ACC112 (cell line): ENCODE results near the gene LBR.

ENCODE experiments used
- H2AFZ ChIP-seq: fragments of 200-600 bp; sonication (generic); one replicate; pipeline ENCODE4 v1.6.0; 2017; ENCODE audit warnings: antibody characterized with exemption, low read length; ENCODE audit not compliant: unreplicated experiment
- H3K27ac ChIP-seq: fragments of 200-600 bp; sonication (generic); 2 replicates; pipeline ENCODE4 v1.5.1; 2014; ENCODE audit warnings: low read depth, mild to moderate bottlenecking, antibody characterized with exemption, low read length, moderate library complexity
- H3K27me3 ChIP-seq: fragments of 200-600 bp; sonication (generic); 2 replicates; pipeline ENCODE4 v1.6.1; 2014; ENCODE audit warnings: mild to moderate bottlenecking, antibody characterized with exemption, low read length, moderate library complexity, mixed read lengths; ENCODE audit not compliant: insufficient read depth
- H3K36me3 ChIP-seq: fragments of 200-600 bp; sonication (generic); 2 replicates; pipeline ENCODE4 v1.6.1; 2016; ENCODE audit warnings: mild to moderate bottlenecking, antibody characterized with exemption, low read length, moderate library complexity, mixed read lengths; ENCODE audit not compliant: insufficient read depth
- H3K4me1 ChIP-seq: fragments of 200-600 bp; sonication (generic); one replicate; pipeline ENCODE4 v1.6.1; 2016; ENCODE audit warnings: low read length, mixed read lengths; ENCODE audit not compliant: insufficient read depth, unreplicated experiment, control insufficient read depth
- H3K4me3 ChIP-seq: fragments of 200-600 bp; sonication (generic); 2 replicates; pipeline ENCODE4 v1.5.1; 2014; ENCODE audit warnings: mild to moderate bottlenecking, low read depth, low read length
- H3K79me2 ChIP-seq: fragments of 200-600 bp; sonication (generic); one replicate; pipeline ENCODE4 v1.6.0; 2016; ENCODE audit warnings: low read length; ENCODE audit not compliant: control insufficient read depth, unreplicated experiment, insufficient read depth

Gene LBR

GRCh38 chr1:225471109-225471452 lies 43.2 kb upstream of the LBR start:
- Histone ChIP-seq H3K79me2 (no peaks in the 10 kb centered on the region), H3K4me1 (peaks cover 3% of the 10 kb centered on the region), H3K27ac (no peak overlapping the region)

GRCh38 chr1:225470211-225471108 lies 42.6 kb upstream of the LBR start:
- no peaks in the 10 kb centered on the region for H3K79me2 ChIP-seq
- no peak overlapping the region for H3K27ac ChIP-seq
- H3K36me3 ChIP-seq, result no peaks in the 10 kb centered on the region
- H3K27me3 ChIP-seq, result no peaks in the 10 kb centered on the region
- H2AFZ ChIP-seq, result no peak overlapping the region
- H3K4me3 ChIP-seq, result no peak overlapping the region
- H3K4me1 ChIP-seq, result peaks cover 3% of the 10 kb centered on the region

More at GRCh38 chr1:225471109-225471452, 43.2 kb upstream of the LBR start:
- no peaks in the 10 kb centered on the region for H3K27me3 ChIP-seq
- H3K36me3 ChIP-seq, result no peaks in the 10 kb centered on the region
- H3K4me3 ChIP-seq, result no peak overlapping the region
- H2AFZ ChIP-seq, result no peak overlapping the region

GRCh38 chr1:225469051-225469450 lies 41.2 kb upstream of the LBR start:
- Histone ChIP-seq H3K4me3 (no peak overlapping the region), H3K36me3 (no peaks in the 10 kb centered on the region), H3K27ac (no peak overlapping the region), H3K79me2 (no peaks in the 10 kb centered on the region), H2AFZ (no peak overlapping the region), H3K4me1 (peaks cover 3% of the 10 kb centered on the region), H3K27me3 (no peaks in the 10 kb centered on the region)

- H3K27ac ChIP-seq, result no peak overlapping the region
- no peak overlapping the region for H3K4me3 ChIP-seq
- no peaks in the 10 kb centered on the region for H3K79me2 ChIP-seq
- no peak overlapping the region for H2AFZ ChIP-seq
- peaks cover 3% of the 10 kb centered on the region for H3K4me1 ChIP-seq
- no peaks in the 10 kb centered on the region for H3K27me3 ChIP-seq
- H3K36me3 ChIP-seq, result no peaks in the 10 kb centered on the region
Observed at GRCh38 chr1:225468270-225469020, 40.6 kb upstream of the LBR start.

- Histone ChIP-seq H2AFZ (no peak overlapping the region), H3K4me1 (peaks cover 7% of the 10 kb centered on the region), H3K36me3 (no peaks in the 10 kb centered on the region), H3K4me3 (no peak overlapping the region), H3K27me3 (no peaks in the 10 kb centered on the region), H3K27ac (no peak overlapping the region), H3K79me2 (no peaks in the 10 kb centered on the region)
Observed at GRCh38 chr1:225467193-225468020, 39.6 kb upstream of the LBR start.

GRCh38 chr1:225466848-225467192 lies 39.0 kb upstream of the LBR start:
- no peak overlapping the region for H3K27ac ChIP-seq
- H2AFZ ChIP-seq, result no peak overlapping the region
- no peaks in the 10 kb centered on the region for H3K79me2 ChIP-seq
- peaks cover 10% of the 10 kb centered on the region for H3K4me1 ChIP-seq
- H3K27me3 ChIP-seq, result no peaks in the 10 kb centered on the region
- H3K4me3 ChIP-seq, result no peak overlapping the region
- H3K36me3 ChIP-seq, result no peaks in the 10 kb centered on the region

- no peaks in the 10 kb centered on the region for H3K27me3 ChIP-seq
- H2AFZ ChIP-seq, result no peak overlapping the region
- H3K79me2 ChIP-seq, result no peaks in the 10 kb centered on the region
- no peak overlapping the region for H3K27ac ChIP-seq
- H3K4me3 ChIP-seq, result no peak overlapping the region
- peaks cover 14% of the 10 kb centered on the region for H3K4me1 ChIP-seq
- H3K36me3 ChIP-seq, result no peaks in the 10 kb centered on the region
Observed at GRCh38 chr1:225465793-225466517, 38.1 kb upstream of the LBR start.

GRCh38 chr1:225464851-225465792 lies 37.3 kb upstream of the LBR start:
- H3K4me3 ChIP-seq, result no peak overlapping the region
- no peaks in the 10 kb centered on the region for H3K79me2 ChIP-seq
- no peak overlapping the region for H3K27ac ChIP-seq
- H2AFZ ChIP-seq, result no peak overlapping the region
- peaks cover 23% of the 10 kb centered on the region for H3K4me1 ChIP-seq
- no peaks in the 10 kb centered on the region for H3K27me3 ChIP-seq
- no peaks in the 10 kb centered on the region for H3K36me3 ChIP-seq

- H3K27me3 ChIP-seq, result no peaks in the 10 kb centered on the region
- H3K79me2 ChIP-seq, result no peaks in the 10 kb centered on the region
- peaks cover 33% of the 10 kb centered on the region for H3K4me1 ChIP-seq
- H3K4me3 ChIP-seq, result no peak overlapping the region
- no peaks in the 10 kb centered on the region for H3K36me3 ChIP-seq
- no peak overlapping the region for H2AFZ ChIP-seq
- H3K27ac ChIP-seq, result no peak overlapping the region
Observed at GRCh38 chr1:225462714-225463574, 35.1 kb upstream of the LBR start.
